ENCODE measurements around the gene FOXO1. TPM values are rescaled to one million over a fixed set of nuclear protein-coding genes. Genes with fewer than 3 reads are reported as not detected.

FOXO1 gene
- total and polyA plus RNA-seq, 9 of the 15 experiments (the other 6 are each of a cell fraction or from before 2014, with no cell fraction given): 0.04 to 0.73 (median 0.20) TPM

DNA sequence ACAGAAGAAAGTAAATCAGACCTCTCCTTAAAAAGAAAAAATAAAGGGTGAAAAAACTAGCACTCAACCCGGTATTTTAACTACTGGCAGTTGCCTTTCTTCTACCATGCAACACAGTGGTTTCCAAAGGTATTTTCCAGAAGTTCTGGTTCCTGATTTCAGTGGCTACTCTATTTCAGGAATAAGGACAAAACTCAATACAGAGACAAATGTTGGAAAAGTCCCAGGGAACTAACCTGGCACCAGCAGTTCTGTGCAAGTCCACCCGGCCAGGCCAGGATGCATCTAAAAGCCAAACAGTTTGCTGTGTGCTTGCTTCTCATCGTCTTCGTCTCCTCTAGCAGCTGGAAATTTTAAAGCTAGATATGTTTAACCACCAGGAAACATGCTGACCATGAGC is 52.5 kb downstream of the FOXO1 start:
- no peak overlapping the region for H3K4me3 ChIP-seq
- H3K4me1 ChIP-seq (replicated peaks in 1 of 2; ENCODE audit: control insufficient read depth in 2 of 2, insufficient read depth in 2 of 2, low read length in 2 of 2): no peaks in the 10 kb centered on the region; a peak in 1 of 5 replicates
- no TSS peak for BruUV-seq (replicated peaks)

More for the DNA sequence above, 52.5 kb downstream of the FOXO1 start:
- TF ChIP-seq ZNF766 (CRISPR knock-in tag; conservative IDR thresholded peaks at IDR 0.05): no peak
- no peak for TF ChIP-seq RBM25 (IDR thresholded peaks at IDR 0.05; ENCODE audit: low read depth, low read length, severe bottlenecking)
- no peak for TF ChIP-seq TCFL5 (CRISPR knock-in tag; conservative IDR thresholded peaks at IDR 0.05)
- TF ChIP-seq ZBED1 (IDR thresholded peaks at IDR 0.05): no peak
- no peak for TF ChIP-seq L3MBTL2 (IDR thresholded peaks at IDR 0.05)
- TF ChIP-seq ZNF586 (CRISPR knock-in tag; conservative IDR thresholded peaks at IDR 0.05): no peak
- TF ChIP-seq NR4A1 (CRISPR knock-in tag; IDR thresholded peaks at IDR 0.05): no peak
- no peak for TF ChIP-seq NR4A1 (tag; IDR thresholded peaks at IDR 0.05)
- TF ChIP-seq, protein P1, sequence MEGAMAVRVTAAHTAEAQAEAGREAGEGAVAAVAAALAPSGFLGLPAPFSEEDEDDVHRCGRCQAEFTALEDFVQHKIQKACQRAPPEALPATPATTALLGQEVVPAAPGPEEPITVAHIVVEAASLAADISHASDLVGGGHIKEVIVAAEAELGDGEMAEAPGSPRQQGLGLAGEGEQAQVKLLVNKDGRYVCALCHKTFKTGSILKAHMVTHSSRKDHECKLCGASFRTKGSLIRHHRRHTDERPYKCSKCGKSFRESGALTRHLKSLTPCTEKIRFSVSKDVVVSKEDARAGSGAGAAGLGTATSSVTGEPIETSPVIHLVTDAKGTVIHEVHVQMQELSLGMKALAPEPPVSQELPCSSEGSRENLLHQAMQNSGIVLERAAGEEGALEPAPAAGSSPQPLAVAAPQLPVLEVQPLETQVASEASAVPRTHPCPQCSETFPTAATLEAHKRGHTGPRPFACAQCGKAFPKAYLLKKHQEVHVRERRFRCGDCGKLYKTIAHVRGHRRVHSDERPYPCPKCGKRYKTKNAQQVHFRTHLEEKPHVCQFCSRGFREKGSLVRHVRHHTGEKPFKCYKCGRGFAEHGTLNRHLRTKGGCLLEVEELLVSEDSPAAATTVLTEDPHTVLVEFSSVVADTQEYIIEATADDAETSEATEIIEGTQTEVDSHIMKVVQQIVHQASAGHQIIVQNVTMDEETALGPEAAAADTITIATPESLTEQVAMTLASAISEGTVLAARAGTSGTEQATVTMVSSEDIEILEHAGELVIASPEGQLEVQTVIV (CRISPR knock-in tag; IDR thresholded peaks at IDR 0.05; ENCODE audit: borderline replicate concordance): no peak
- TF ChIP-seq PURB (CRISPR knock-in tag; IDR thresholded peaks at IDR 0.05; ENCODE audit: low read depth): no peak
- TF ChIP-seq, protein P2, sequence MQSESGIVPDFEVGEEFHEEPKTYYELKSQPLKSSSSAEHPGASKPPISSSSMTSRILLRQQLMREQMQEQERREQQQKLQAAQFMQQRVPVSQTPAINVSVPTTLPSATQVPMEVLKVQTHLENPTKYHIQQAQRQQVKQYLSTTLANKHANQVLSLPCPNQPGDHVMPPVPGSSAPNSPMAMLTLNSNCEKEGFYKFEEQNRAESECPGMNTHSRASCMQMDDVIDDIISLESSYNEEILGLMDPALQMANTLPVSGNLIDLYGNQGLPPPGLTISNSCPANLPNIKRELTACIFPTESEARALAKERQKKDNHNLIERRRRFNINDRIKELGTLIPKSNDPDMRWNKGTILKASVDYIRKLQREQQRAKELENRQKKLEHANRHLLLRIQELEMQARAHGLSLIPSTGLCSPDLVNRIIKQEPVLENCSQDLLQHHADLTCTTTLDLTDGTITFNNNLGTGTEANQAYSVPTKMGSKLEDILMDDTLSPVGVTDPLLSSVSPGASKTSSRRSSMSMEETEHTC (IDR thresholded peaks at IDR 0.05): no peak
- TF ChIP-seq, protein P3, sequence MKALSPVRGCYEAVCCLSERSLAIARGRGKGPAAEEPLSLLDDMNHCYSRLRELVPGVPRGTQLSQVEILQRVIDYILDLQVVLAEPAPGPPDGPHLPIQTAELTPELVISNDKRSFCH (CRISPR knock-in tag; IDR thresholded peaks at IDR 0.05): no peak
- TF ChIP-seq, protein P3 (tag; IDR thresholded peaks at IDR 0.05): no peak
- TF ChIP-seq, protein P4, sequence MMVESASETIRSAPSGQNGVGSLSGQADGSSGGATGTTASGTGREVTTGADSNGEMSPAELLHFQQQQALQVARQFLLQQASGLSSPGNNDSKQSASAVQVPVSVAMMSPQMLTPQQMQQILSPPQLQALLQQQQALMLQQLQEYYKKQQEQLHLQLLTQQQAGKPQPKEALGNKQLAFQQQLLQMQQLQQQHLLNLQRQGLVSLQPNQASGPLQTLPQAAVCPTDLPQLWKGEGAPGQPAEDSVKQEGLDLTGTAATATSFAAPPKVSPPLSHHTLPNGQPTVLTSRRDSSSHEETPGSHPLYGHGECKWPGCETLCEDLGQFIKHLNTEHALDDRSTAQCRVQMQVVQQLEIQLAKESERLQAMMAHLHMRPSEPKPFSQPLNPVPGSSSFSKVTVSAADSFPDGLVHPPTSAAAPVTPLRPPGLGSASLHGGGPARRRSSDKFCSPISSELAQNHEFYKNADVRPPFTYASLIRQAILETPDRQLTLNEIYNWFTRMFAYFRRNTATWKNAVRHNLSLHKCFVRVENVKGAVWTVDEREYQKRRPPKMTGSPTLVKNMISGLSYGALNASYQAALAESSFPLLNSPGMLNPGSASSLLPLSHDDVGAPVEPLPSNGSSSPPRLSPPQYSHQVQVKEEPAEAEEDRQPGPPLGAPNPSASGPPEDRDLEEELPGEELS (CRISPR knock-in tag; IDR thresholded peaks at IDR 0.05; ENCODE audit: borderline replicate concordance): no peak
- no peaks in the 10 kb centered on the region for H3K79me2 ChIP-seq (ENCODE audit: control insufficient read depth, insufficient read depth, low read length)
- no peak overlapping the region for H3K27ac ChIP-seq (ENCODE audit: extremely low read depth, low read depth, low read length)
- POLR2A ChIA-PET: interaction anchor here (0.8 kb wide), 1 partner anchor 17 kb away, joined by 3 read pairs; no protein-coding TSS in a partner anchor
- no peaks in the 10 kb centered on the region for H3K9me3 ChIP-seq (replicated peaks; ENCODE audit: control insufficient read depth, insufficient read depth, low read depth, low read length)
- no peak for DNase-seq (ENCODE audit: extremely low read depth in 1 of 4, low spot score in 3 of 4)
- no peak overlapping the region for H2AFZ ChIP-seq (ENCODE audit: low read depth, low read length)
- no peak overlapping the region for H3K9ac ChIP-seq (ENCODE audit: insufficient read depth in 1 of 2, low read depth in 2 of 2, low read length in 2 of 2)
- H3K9me1 ChIP-seq (ENCODE audit: control insufficient read depth, insufficient read depth, low read length): no peaks in the 10 kb centered on the region
- no peak overlapping the region for H3K4me2 ChIP-seq (ENCODE audit: insufficient read depth, low read length)
- H3K36me3 ChIP-seq (ENCODE audit: control insufficient read depth, insufficient read depth, low read length): no peaks in the 10 kb centered on the region
- no peak for ATAC-seq
- no peaks in the 10 kb centered on the region for H4K20me1 ChIP-seq (replicated peaks; ENCODE audit: control insufficient read depth, insufficient read depth, low read length)
- peaks cover 6 to 14% of the 10 kb centered on the region in 2 experiments for H3K27me3 ChIP-seq (ENCODE audit: control insufficient read depth in 2 of 2, insufficient read depth in 2 of 2, low read length in 2 of 2)
- CTCF ChIA-PET (ENCODE audit: low intra/inter-chr PET ratio): no interaction called here
- no peak for FAIRE-seq
- in situ Hi-C loops (cut with MboI): no loop called here
- intact Hi-C loops (cut with micrococcal nuclease): no loop called here
- WGBS (ENCODE audit: insufficient coverage, low coverage, missing lambda C conversion rate): 2% methylated on average over 4 of the region's 4 CpGs
